Upper lobe of left lung (tissue), 6 donors: ENCODE data around the gene ITGA8. TPM values are rescaled to one million over a fixed set of nuclear protein-coding genes. Genes with fewer than 3 reads are reported as not detected.

Experiments
- ATAC-seq, 2 donors: fragments of 200-7000 bp; cut with Tn5 transposase; one replicate each; pipeline ENCODE4 v1.9.1; 2022; ENCODE audit warnings: mild to moderate bottlenecking in 2 of 2, moderate library complexity in 2 of 2; ENCODE audit not compliant: low FRiP score in 2 of 2
- DNase-seq, 2 donors: peaks; one replicate each; pipeline ENCODE4 v3.0.0-alpha.2; 2019 to 2020
- H3K27ac ChIP-seq, 4 donors: fragments of 200-600 bp; sonication (generic); one replicate each; pipeline ENCODE4 v1.5.1; 2016 to 2019
- H3K27me3 ChIP-seq, 4 donors: fragments of 200-600 bp; sonication (generic); one replicate each; pipeline ENCODE4 v1.5.1; 2017 to 2019
- H3K36me3 ChIP-seq, 4 donors: fragments of 200-600 bp; sonication (generic); one replicate each; pipeline ENCODE4 v1.5.1; 2016 to 2019
- H3K4me1 ChIP-seq, 4 donors: fragments of 200-600 bp; sonication (generic); one replicate each; pipeline ENCODE4 v1.5.1; 2018 to 2019
- H3K4me3 ChIP-seq, 4 donors: fragments of 200-600 bp; sonication (generic); one replicate each; pipeline ENCODE4 v1.5.1; 2017 to 2019; ENCODE audit warnings: mild to moderate bottlenecking in 2 of 4, moderate library complexity in 1 of 4
- H3K9me3 ChIP-seq, 4 donors: fragments of 200-600 bp; sonication (generic); one replicate each; pipeline ENCODE4 v1.5.1; 2018 to 2019
- CTCF ChIP-seq, 6 experiments: fragments of 450-650 bp in 4 of 6; fragments of 200-600 bp in 2 of 6; sonication (generic) in 2 of 6; IDR thresholded peaks; one replicate each; pipeline ENCODE4 v1.5.1; 2016 to 2019; ENCODE audit warnings: antibody characterized with exemption in 6 of 6
- EP300 ChIP-seq, 4 donors: sonication (generic); formaldehyde crosslinking; IDR thresholded peaks; one replicate each; pipeline ENCODE4 v1.5.1; 2017; ENCODE audit warnings: antibody characterized with exemption in 4 of 4, control low read depth in 2 of 4
- POLR2A ChIP-seq, 4 donors: fragments of 450-650 bp; IDR thresholded peaks; one replicate each; pipeline ENCODE4 v1.5.1; 2016 to 2017; ENCODE audit warnings: antibody characterized with exemption in 4 of 4, mild to moderate bottlenecking in 2 of 4
- POLR2AphosphoS5 ChIP-seq, 2 donors: sonication (generic); formaldehyde crosslinking; IDR thresholded peaks; one replicate each; pipeline ENCODE4 v1.5.1; 2017; ENCODE audit warnings: antibody characterized with exemption in 2 of 2
- WGBS, 2 donors: methylation state at CpG; one replicate each; pipeline ENCODE4 v1.1.5; 2017 to 2018; 5-methylcytosine and 5-hydroxymethylcytosine counted together
- total RNA-seq, 6 donors: library from RNA; depleted of rRNA in 4 of 6; stranded (reverse); fragments of >200 nt in 4 of 6; gene quantifications; one replicate each; pipeline versions ENCODE4 v1.1.0 to v1.2.1, GENCODE V29; 2016 to 2021
- donor health status: DM: no; HTN: no; CAD: no; lungs with moderate emphysema.
- donor health status: DM: no; HTN: yes; CAD: no; lungs with severe emphysema.

Gene ITGA8
- total RNA-seq, 6 donors from 2014 or later: 18.2 to 40.3 (median 26.4) TPM

GRCh38 chr10:15531927-15532722 lies 187.6 kb downstream of the ITGA8 start:
- Histone ChIP-seq H3K27me3 (no peaks in the 10 kb centered on the region), H3K4me3 (no peak overlapping the region), H3K36me3 (no peaks in the 10 kb centered on the region), H3K4me1 (no peaks in the 10 kb centered on the region), H3K27ac (no peak overlapping the region), H3K9me3 (no peaks in the 10 kb centered on the region)
- DNase-seq: no peak
- no peak for TF ChIP-seq POLR2A (IDR thresholded peaks at IDR 0.05)
- whole genome bisulfite sequencing, 2 donors: 68 to 79% methylated on average over 9 to 13 of the region's 13 CpGs
- no peak for ATAC-seq

GRCh38 chr10:15528859-15529239 lies 190.9 kb downstream of the ITGA8 start:
- Histone ChIP-seq H3K36me3 (no peaks in the 10 kb centered on the region), H3K27ac (no peak overlapping the region), H3K4me3 (no peak overlapping the region), H3K27me3 (no peaks in the 10 kb centered on the region), H3K9me3 (no peaks in the 10 kb centered on the region), H3K4me1 (no peaks in the 10 kb centered on the region)
- no peak for TF ChIP-seq POLR2AphosphoS5 (IDR thresholded peaks at IDR 0.05)
- TF ChIP-seq EP300 (IDR thresholded peaks at IDR 0.05): no peak
- TF ChIP-seq CTCF (IDR thresholded peaks at IDR 0.05): no peak
- TF ChIP-seq POLR2A (IDR thresholded peaks at IDR 0.05): no peak
- 68 to 69% methylated on average over 4 of the region's 4 CpGs for WGBS, 2 donors
- ATAC-seq (no peak), DNase-seq (no peak)

GRCh38 chr10:15526754-15527153 lies 193.0 kb downstream of the ITGA8 start:
- DNase-seq (no peak), ATAC-seq (no peak)
- H3K4me1 ChIP-seq: no peaks in the 10 kb centered on the region
- H3K27ac ChIP-seq: no peak overlapping the region
- H3K36me3 ChIP-seq: no peaks in the 10 kb centered on the region
- no peaks in the 10 kb centered on the region for H3K9me3 ChIP-seq
- H3K27me3 ChIP-seq: no peaks in the 10 kb centered on the region
- WGBS, 2 donors: 25 to 35% methylated on average over 3 of the region's 3 CpGs
- H3K4me3 ChIP-seq: no peak overlapping the region
- TF ChIP-seq CTCF (IDR thresholded peaks at IDR 0.05) (no peak), EP300 (IDR thresholded peaks at IDR 0.05) (no peak), POLR2A (IDR thresholded peaks at IDR 0.05) (no peak), POLR2AphosphoS5 (IDR thresholded peaks at IDR 0.05) (no peak)

- H3K27ac ChIP-seq: no peak overlapping the region
- WGBS, 2 donors: 87 to 92% methylated on average over 11 of the region's 11 CpGs
- no peak for TF ChIP-seq POLR2A (IDR thresholded peaks at IDR 0.05)
- no peak for TF ChIP-seq POLR2AphosphoS5 (IDR thresholded peaks at IDR 0.05)
- no peak for TF ChIP-seq CTCF (IDR thresholded peaks at IDR 0.05)
- TF ChIP-seq EP300 (IDR thresholded peaks at IDR 0.05): no peak
These were observed 198.3 kb downstream of the ITGA8 start for GRCh38 chr10:15521328-15521903.

GRCh38 chr10:15518250-15518649 lies 201.5 kb downstream of the ITGA8 start:
- Histone ChIP-seq H3K27ac (no peak overlapping the region), H3K36me3 (no peaks in the 10 kb centered on the region), H3K4me1 (no peaks in the 10 kb centered on the region), H3K4me3 (no peak overlapping the region), H3K27me3 (no peaks in the 10 kb centered on the region), H3K9me3 (no peaks in the 10 kb centered on the region)
- ATAC-seq (no peak), DNase-seq (no peak)
- TF ChIP-seq POLR2AphosphoS5 (IDR thresholded peaks at IDR 0.05): no peak
- TF ChIP-seq EP300 (IDR thresholded peaks at IDR 0.05): no peak
- no peak for TF ChIP-seq POLR2A (IDR thresholded peaks at IDR 0.05)
- no peak for TF ChIP-seq CTCF (IDR thresholded peaks at IDR 0.05)
- WGBS, 2 donors: 70 to 74% methylated on average over 4 of the region's 4 CpGs

More at GRCh38 chr10:15521328-15521903, 198.3 kb downstream of the ITGA8 start:
- Histone ChIP-seq H3K27me3 (no peaks in the 10 kb centered on the region), H3K36me3 (no peaks in the 10 kb centered on the region), H3K4me3 (no peak overlapping the region), H3K9me3 (no peaks in the 10 kb centered on the region), H3K4me1 (no peaks in the 10 kb centered on the region)
- ATAC-seq: no peak
- DNase-seq: no peak
